Measurements from ENCODE around the gene CUL9.

Gene CUL9

DNA sequence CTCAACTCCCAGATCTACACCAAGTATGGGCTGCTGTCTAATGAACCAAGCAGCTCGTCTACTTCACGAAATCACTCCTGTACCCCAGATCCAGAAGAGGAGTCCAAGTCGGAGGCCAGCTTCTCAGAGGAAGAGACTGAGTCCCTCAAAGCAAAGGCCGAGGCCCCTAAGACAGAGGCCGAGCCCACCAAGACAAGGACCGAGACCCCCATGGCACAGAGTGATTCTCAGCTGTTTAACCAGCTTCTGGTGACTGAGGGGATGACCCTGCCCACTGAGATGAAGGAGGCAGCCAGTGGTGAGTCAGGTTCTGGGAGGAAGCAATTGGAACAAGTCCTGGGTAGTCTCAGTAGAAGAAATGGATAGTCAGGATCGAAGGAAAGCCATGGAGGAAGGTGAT, 5.8 kb downstream of the CUL9 start:
- DNase-seq (ENCODE audit: low spot score), result no peak
- TF ChIP-seq, protein P1, sequence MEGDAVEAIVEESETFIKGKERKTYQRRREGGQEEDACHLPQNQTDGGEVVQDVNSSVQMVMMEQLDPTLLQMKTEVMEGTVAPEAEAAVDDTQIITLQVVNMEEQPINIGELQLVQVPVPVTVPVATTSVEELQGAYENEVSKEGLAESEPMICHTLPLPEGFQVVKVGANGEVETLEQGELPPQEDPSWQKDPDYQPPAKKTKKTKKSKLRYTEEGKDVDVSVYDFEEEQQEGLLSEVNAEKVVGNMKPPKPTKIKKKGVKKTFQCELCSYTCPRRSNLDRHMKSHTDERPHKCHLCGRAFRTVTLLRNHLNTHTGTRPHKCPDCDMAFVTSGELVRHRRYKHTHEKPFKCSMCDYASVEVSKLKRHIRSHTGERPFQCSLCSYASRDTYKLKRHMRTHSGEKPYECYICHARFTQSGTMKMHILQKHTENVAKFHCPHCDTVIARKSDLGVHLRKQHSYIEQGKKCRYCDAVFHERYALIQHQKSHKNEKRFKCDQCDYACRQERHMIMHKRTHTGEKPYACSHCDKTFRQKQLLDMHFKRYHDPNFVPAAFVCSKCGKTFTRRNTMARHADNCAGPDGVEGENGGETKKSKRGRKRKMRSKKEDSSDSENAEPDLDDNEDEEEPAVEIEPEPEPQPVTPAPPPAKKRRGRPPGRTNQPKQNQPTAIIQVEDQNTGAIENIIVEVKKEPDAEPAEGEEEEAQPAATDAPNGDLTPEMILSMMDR (IDR thresholded peaks at IDR 0.05; ENCODE audit: extremely low read depth, missing control alignments), result no peak

DNA sequence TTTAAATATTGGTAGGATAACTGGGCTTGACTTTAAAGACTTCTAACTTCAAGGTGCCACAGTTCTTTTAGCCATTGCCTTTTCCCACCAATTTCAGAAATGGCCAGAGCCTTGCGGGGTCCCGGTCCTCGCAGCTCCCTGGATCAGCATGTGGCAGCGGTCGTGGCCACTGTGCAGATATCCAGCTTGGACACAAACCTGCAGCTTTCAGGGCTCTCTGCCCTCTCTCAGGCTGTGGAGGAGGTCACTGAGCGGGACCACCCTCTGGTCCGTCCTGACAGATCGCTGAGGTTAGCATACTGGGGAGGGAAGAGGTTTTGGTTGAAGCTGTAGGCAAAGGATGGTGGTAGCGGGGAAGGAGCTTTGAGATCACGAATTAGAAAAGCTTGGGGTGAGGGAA, 6.4 kb downstream of the CUL9 start:
- TF ChIP-seq, protein P1 (IDR thresholded peaks at IDR 0.05; ENCODE audit: extremely low read depth, missing control alignments), result no peak
- DNase-seq (ENCODE audit: low spot score), result no peak

DNA sequence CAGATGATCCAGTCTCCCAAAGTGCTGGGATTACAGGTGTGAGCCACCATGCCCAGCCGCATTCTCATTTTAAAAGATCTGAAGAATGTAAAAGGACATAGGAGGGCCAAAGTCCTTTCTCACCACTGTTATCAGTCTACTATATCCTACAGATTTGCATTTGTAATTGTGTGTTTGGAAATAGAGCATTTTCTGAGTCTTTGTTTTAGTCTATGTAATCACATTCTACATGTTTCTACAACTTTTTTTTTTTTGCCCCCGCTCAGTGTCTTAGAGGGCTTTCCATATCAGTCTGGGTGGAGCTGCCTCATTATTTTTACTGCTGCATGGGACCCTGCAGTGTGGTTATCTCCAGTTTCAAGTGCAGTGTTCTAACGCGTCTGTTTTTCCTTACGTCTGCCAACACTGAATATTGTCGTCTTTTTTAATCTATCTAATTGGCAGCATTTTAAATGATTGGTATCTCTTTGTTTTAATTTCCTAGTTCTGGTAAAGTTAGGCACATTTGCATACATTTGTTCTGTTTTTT, 7.8 kb downstream of the CUL9 start:
- DNase-seq (ENCODE audit: low spot score), result no peak
- TF ChIP-seq, protein P1 (IDR thresholded peaks at IDR 0.05; ENCODE audit: extremely low read depth, missing control alignments), result no peak

DNA sequence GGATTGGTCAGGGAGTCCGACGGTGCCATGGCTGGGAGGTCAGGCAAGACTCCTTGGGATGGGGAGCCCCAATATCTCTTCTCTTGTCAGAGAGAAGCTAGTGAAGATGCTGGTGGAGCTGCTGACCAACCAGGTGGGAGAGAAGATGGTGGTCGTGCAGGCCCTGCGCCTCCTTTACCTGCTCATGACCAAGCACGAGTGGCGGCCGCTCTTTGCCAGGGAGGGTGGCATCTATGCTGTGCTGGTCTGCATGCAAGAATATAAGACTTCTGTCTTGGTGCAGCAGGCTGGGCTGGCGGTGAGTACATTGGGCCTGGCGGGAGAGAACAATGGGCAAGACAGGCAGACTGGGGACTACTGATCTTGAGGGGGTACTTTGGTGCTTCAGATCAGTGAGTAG, 10.9 kb downstream of the CUL9 start:
- TF ChIP-seq, protein P1 (IDR thresholded peaks at IDR 0.05; ENCODE audit: extremely low read depth, missing control alignments), result no peak

DNA sequence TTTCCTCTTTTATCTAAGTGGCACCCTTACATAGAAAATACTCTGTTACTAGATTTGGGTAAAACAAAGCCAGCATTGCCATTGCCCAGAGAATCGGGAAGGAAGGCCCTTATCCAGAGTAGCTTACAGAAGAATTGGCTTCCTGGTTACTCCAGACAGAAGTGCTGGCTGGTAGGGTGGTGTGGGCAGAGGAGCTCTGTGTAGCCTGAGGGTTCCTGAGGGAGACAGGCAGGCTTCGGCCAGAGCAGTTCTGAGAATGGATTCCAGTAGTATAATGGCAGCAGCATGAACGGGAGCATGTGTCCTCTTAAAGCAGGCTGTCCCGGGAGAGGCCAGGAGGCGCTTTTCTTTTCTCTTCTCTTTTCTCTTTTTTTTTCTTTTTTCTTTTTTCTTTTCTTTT, 11.9 kb downstream of the CUL9 start:
- no peak for DNase-seq (ENCODE audit: low spot score)
- TF ChIP-seq, protein P1 (IDR thresholded peaks at IDR 0.05; ENCODE audit: extremely low read depth, missing control alignments), result no peak

More for the DNA sequence above, 10.9 kb downstream of the CUL9 start:
- DNase-seq (ENCODE audit: low spot score), result no peak

DNA sequence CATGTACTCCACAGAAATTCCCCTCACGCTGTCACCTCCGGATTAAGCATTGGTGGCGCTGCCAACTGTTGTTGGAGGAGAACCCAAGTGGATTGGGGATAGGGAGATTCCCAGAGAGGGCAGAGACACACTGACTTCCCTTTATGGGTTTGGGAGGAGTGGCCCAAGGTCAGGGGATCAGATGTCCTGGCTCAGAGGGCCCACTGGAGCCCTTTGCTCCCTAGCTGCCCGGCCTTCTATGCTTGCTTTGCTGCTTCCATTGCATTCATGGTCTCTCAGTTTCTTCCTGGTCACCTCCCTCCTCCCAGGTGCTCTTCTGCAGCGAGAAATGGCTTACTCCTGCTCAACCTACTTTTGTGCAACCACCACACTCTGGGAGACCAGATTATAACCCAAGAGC, 14.3 kb downstream of the CUL9 start:
- TF ChIP-seq, protein P1 (IDR thresholded peaks at IDR 0.05; ENCODE audit: extremely low read depth, missing control alignments), result no peak
- DNase-seq (ENCODE audit: low spot score), result no peak

DNA sequence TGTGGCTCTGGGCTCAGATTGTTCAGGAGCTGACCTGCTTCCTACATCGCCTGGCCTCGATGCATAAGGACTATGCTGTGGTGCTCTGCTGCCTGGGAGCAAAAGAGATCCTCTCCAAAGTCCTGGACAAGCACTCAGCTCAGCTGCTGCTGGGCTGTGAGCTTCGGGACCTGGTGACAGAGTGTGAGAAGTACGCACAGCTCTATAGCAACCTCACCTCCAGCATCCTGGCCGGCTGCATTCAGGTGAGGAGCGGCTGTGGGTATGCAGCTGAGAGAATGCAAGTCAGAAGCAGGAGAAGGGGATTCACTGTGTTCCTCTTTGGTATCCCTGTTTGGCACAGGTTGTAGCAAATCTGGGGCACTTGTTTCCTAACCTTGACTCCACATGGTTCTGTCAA, 17.9 kb downstream of the CUL9 start:
- no peak for DNase-seq (ENCODE audit: low spot score)
- TF ChIP-seq, protein P1 (IDR thresholded peaks at IDR 0.05; ENCODE audit: extremely low read depth, missing control alignments), result no peak

Measured in GM20000 (cell line).